Keratinocyte (primary cell): ENCODE results near the gene ANKFY1.

Experiments
- CTCF ChIP-seq, 3 experiments: IDR thresholded peaks in 1 of 3; conservative IDR thresholded peaks in 1 of 3; optimal IDR thresholded peaks in 1 of 3; 2 replicates in 2 of 3; 3 replicates in 1 of 3; pipeline versions ENCODE3 to v1.5.1; 2011; ENCODE audit warnings: low read length in 3 of 3, mild to moderate bottlenecking in 3 of 3, moderate library complexity in 2 of 3, control low read depth in 1 of 3, inconsistent platforms in 1 of 3; ENCODE audit not compliant: insufficient read depth in 2 of 3; ENCODE audit errors: extremely low read depth in 1 of 3
- EZH2 ChIP-seq: IDR thresholded peaks from one replicate; pipeline ENCODE4 v1.6.1; 2012; ENCODE audit warnings: inconsistent platforms, mild to moderate bottlenecking, low read length, moderate library complexity

GRCh38 chr17:4248504-4249277 is 15.1 kb downstream of the ANKFY1 start:
- no peak for TF ChIP-seq CTCF (optimal IDR thresholded peaks at IDR 0.05 in 1 of 3, IDR thresholded peaks at IDR 0.05 in 1 of 3, conservative IDR thresholded peaks at IDR 0.05 in 1 of 3; ENCODE audit: extremely low read depth in 1 of 3, insufficient read depth in 2 of 3, low read length in 3 of 3)
- TF ChIP-seq EZH2: no peak
